ENCODE data around the gene NDC1.
A peak's percentile ranks its signal among the peaks of the same experiment; 100 is the strongest.

Gene NDC1

DNA sequence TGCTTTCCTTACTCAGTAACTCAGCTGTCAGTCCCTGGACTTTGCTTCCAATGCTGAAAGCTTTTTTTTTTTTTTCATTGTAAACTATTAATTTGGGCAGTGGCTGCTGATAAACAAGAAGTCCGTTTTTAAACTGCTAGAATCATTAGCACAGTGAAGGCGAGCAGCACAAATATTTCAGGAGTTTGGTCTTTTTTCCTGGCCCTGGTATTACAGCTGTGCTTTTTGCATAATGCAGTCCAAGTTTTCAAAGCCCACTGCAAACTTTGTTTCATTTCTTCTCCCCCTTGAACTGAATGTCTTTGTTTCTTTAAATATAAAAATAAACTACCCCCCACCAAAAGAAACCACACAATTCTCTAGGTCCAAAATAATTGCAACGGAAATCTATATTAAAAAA lies 105.7 kb downstream of the NDC1 start:
- TF ChIP-seq, protein P1, sequence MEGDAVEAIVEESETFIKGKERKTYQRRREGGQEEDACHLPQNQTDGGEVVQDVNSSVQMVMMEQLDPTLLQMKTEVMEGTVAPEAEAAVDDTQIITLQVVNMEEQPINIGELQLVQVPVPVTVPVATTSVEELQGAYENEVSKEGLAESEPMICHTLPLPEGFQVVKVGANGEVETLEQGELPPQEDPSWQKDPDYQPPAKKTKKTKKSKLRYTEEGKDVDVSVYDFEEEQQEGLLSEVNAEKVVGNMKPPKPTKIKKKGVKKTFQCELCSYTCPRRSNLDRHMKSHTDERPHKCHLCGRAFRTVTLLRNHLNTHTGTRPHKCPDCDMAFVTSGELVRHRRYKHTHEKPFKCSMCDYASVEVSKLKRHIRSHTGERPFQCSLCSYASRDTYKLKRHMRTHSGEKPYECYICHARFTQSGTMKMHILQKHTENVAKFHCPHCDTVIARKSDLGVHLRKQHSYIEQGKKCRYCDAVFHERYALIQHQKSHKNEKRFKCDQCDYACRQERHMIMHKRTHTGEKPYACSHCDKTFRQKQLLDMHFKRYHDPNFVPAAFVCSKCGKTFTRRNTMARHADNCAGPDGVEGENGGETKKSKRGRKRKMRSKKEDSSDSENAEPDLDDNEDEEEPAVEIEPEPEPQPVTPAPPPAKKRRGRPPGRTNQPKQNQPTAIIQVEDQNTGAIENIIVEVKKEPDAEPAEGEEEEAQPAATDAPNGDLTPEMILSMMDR (conservative IDR thresholded peaks at IDR 0.05; ENCODE audit: low read depth, low read length) = no peak
- H3K4me3 ChIP-seq (ENCODE audit: low read depth, low read length) = peak overlapping the region; percentile 9
- peak; percentile 47 for DNase-seq (ENCODE audit: low read depth)

DNA sequence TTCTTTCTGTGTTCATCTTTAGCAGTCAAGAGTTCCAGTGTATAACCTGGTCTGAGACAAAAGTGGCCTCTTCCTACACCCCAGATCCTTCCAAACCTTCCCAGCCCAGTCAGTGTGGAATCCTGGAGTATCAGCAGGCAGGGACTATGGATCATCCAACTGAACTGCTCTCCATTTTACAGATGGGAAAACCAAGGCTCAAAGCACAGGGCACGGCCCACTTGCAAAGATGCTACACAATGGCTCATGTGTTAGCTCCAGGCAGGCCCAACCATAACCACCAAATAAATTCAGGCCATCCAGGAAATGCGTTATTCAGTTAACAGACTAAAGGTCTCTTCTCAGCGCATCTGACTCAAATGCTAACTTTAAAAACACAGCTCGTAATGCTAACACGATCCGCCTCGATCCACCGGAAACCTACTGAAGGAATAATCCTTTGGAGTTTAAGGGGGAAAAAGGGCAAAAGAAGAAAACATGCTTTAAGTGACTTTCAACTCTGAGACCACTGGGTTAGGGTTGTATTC lies 106.3 kb downstream of the NDC1 start:
- no peak overlapping the region for H3K4me3 ChIP-seq (ENCODE audit: low read depth, low read length)
- TF ChIP-seq, protein P1 (conservative IDR thresholded peaks at IDR 0.05; ENCODE audit: low read depth, low read length) = no peak
- peak; percentile 62 for DNase-seq (ENCODE audit: low read depth)

DNA sequence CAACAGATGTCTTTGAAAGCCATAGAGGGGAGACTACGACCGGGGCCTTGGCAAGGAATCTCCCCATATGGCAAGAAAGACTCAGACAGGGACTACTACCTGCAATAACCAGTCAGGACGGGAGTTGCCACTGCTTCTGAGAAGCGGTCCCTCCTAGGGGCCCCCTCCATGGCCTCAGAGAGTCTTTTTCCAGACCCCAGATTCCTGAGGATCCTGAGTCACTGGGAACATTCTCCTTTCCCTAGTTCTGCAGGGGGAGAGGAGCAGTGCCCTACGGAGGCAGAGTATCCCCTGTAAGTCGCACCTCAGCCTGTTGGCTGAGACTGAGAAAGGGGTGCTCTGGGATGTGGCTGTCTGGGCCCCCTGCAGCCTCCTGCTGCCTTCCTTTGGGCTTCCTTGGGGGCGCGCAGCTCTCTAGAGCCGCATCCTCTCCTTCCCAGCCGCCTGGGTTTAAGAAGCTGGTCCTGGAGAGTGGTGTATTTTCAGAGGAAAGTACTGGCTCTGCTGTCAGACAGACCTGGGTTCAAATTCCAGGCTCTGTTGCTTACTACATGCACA lies 107.0 kb downstream of the NDC1 start:
- no peak overlapping the region for H3K4me3 ChIP-seq (ENCODE audit: low read depth, low read length)
- TF ChIP-seq, protein P1 (conservative IDR thresholded peaks at IDR 0.05; ENCODE audit: low read depth, low read length) = no peak
- DNase-seq (ENCODE audit: low read depth) = no peak

DNA sequence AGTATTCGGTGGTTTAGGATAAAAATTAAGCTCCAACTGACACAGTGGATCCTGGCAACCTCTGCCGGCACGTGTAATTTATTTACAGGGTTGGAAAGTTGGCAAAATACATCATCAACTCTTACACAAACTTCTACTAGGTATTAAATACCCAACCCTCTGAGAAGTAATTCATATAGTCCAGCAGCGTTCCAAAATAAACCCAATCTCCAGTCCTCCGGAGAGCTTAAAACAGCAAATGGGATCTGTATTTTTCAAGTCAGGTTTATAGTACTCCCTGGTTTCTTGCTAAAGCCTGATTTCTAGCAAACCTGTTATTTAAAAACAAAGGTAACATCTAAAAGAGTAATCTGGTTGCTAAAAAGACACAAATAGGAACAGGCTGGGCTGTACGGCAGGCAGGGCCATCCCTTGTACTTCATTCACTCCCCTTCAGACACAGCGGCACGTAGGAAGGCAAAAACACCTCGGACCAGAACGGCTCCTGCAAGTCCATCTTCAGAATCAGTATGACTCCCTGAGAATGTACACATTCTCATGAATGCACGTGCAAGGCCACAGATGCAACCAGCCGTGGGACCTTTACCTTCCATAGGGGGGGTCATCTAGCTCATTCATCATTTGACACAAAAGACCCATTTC lies 107.8 kb downstream of the NDC1 start:
- TF ChIP-seq, protein P1 (conservative IDR thresholded peaks at IDR 0.05; ENCODE audit: low read depth, low read length) = no peak
- DNase-seq (ENCODE audit: low read depth) = peak; percentile 17
- no peak overlapping the region for H3K4me3 ChIP-seq (ENCODE audit: low read depth, low read length)

DNA sequence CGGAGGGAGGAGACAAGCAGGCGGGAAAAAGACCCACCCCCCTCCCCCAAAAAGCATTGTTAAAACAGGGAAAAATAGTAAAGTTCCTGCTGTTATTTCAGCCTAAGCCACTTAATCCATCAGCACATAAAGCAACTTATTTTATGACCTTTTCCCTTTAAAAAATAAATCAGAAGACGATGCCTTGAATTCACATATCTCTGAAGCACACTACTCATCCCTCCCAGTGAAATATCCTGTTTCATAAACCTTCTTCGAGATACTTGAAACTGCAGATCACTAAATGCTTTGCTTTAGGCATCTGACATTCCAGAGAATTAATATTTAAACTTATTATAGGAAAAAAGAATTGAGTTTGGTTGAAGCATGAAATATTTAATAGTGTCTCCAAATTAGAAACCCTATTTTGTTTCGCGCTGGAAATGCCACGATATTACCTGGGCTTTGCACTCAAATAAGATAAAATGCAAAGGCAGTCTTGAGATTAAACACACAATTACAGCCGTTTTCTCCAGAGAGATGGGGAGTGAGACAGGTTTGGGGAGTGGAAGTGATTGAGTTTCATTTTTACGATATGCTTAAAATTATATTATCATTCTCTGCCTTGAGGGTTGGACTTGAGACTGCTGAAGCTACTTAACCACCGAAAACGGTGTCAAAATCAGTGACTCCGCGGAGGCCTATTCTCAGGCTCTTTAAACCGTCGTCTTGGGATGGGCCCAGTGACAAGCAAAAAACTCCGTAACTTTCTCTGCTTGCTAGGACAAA lies 108.5 kb downstream of the NDC1 start:
- TF ChIP-seq, protein P1 (conservative IDR thresholded peaks at IDR 0.05; ENCODE audit: low read depth, low read length) = no peak
- peak overlapping the region; percentile 20 for H3K4me3 ChIP-seq (ENCODE audit: low read depth, low read length)
- DNase-seq (ENCODE audit: low read depth) = peak; percentile 44

DNA sequence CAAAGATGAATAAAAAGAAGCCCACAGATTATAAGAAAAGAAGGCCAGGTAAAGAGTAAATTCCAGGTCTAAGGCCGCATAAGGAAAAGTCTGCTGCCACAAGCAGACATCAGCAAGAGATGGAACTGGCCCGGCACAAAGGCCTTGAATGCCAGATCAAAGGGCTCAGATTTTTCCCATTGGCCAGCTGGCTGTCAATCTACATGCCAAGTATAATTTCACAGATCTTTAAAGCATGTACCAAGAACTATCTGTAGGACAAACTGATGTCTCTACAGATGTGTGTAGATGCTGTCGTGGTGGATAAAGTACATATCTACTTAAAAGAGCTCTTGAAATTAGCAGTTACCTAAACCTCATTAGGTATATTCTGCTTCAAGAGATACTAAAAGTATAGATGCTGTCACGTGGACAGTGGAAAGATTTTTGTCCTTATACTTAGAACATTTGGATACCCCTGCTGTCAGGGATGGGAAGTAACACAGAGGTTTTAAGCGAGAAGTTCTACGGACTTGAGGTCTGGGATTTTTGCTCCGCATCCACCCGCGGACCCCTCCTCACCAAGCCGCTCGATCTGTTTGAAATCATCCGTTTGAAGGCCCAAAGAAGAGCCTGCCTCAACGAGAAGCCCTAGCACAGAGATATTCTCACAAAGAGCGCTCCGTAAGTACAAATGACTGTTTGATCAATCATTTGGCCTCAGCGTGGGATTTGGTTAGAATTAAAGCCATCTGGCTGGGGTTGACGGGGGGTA lies 109.2 kb downstream of the NDC1 start:
- TF ChIP-seq, protein P1 (conservative IDR thresholded peaks at IDR 0.05; ENCODE audit: low read depth, low read length) = peak; percentile 18
- peak; percentile 25 for DNase-seq (ENCODE audit: low read depth)
- peak overlapping the region; percentile 20 for H3K4me3 ChIP-seq (ENCODE audit: low read depth, low read length)

All from choroid plexus epithelial cell (primary cell).